Retinal pigment epithelial cell (primary cell): ENCODE data around the gene GRIP1.

ENCODE experiments used
- DNase-seq: peaks from one replicate; pipeline ENCODE4 v3.0.0-alpha.2; 2010; ENCODE audit warnings: low read depth
- H3K4me3 ChIP-seq: 2 replicates; pipeline ENCODE4 v1.5.1; 2011; ENCODE audit warnings: mild to moderate bottlenecking, low read length, control low read depth, moderate library complexity
- CTCF ChIP-seq: conservative IDR thresholded peaks from 2 replicates; pipeline ENCODE4 v1.5.1; 2011; ENCODE audit warnings: low read depth, low read length, control low read depth, inconsistent platforms

Gene GRIP1

GRCh38 chr12:66663611-66664010, 15.3 kb downstream of the GRIP1 start:
- TF ChIP-seq CTCF, result no peak
- no peak for DNase-seq

GRCh38 chr12:66662729-66663128, 16.1 kb downstream of the GRIP1 start:
- no peak overlapping the region for H3K4me3 ChIP-seq
- DNase-seq, result peak; percentile 62
- TF ChIP-seq CTCF, result no peak

More at GRCh38 chr12:66663611-66664010, 15.3 kb downstream of the GRIP1 start:
- no peak overlapping the region for H3K4me3 ChIP-seq

- no peak for TF ChIP-seq CTCF
- H3K4me3 ChIP-seq, result no peak overlapping the region
- DNase-seq, result no peak
Measured at GRCh38 chr12:66662179-66662578, 16.7 kb downstream of the GRIP1 start.

- no peak for DNase-seq
- H3K4me3 ChIP-seq, result no peak overlapping the region
- no peak for TF ChIP-seq CTCF
Measured at GRCh38 chr12:66661357-66661756, 17.5 kb downstream of the GRIP1 start.

GRCh38 chr12:66653796-66654195, 25.1 kb downstream of the GRIP1 start:
- H3K4me3 ChIP-seq, result no peak overlapping the region
- no peak for TF ChIP-seq CTCF
- DNase-seq, result no peak

GRCh38 chr12:66648033-66648735, 30.7 kb downstream of the GRIP1 start:
- no peak for TF ChIP-seq CTCF
- H3K4me3 ChIP-seq, result no peak overlapping the region
- DNase-seq, result peak; percentile 25

- DNase-seq, result peak; percentile 96
- TF ChIP-seq CTCF, result no peak
- H3K4me3 ChIP-seq, result no peak overlapping the region
Measured at GRCh38 chr12:66647034-66647691, 31.7 kb downstream of the GRIP1 start.
